AG09309 (cell line): ENCODE results near the gene ZSWIM6.

Source experiments
- DNase-seq: peaks from one replicate; pipeline ENCODE4 v3.0.0-alpha.2; 2010; ENCODE audit warnings: low read depth
- H3K4me3 ChIP-seq: 2 replicates; pipeline ENCODE4 v1.5.1; 2011; ENCODE audit warnings: mild to moderate bottlenecking, low read depth, low read length, moderate library complexity; ENCODE audit not compliant: control insufficient read depth
- CTCF ChIP-seq: IDR thresholded peaks from 2 replicates; pipeline ENCODE4 v1.5.1; 2011; ENCODE audit warnings: mild to moderate bottlenecking, low read depth, low read length, inconsistent platforms; ENCODE audit not compliant: insufficient read depth, control insufficient read depth; ENCODE audit errors: missing control alignments

ZSWIM6 gene

GRCh38 chr5:61389609-61390008 lies 57.6 kb downstream of the ZSWIM6 start:
- no peak for TF ChIP-seq CTCF
- H3K4me3 ChIP-seq, result no peak overlapping the region

GRCh38 chr5:61394078-61394704 lies 62.1 kb downstream of the ZSWIM6 start:
- no peak for DNase-seq
- no peak overlapping the region for H3K4me3 ChIP-seq
- no peak for TF ChIP-seq CTCF

More at GRCh38 chr5:61389609-61390008, 57.6 kb downstream of the ZSWIM6 start:
- no peak for DNase-seq

GRCh38 chr5:61394793-61395192 lies 62.7 kb downstream of the ZSWIM6 start:
- DNase-seq, result no peak
- TF ChIP-seq CTCF, result no peak
- no peak overlapping the region for H3K4me3 ChIP-seq

GRCh38 chr5:61397238-61397637 lies 65.2 kb downstream of the ZSWIM6 start:
- TF ChIP-seq CTCF, result no peak
- no peak overlapping the region for H3K4me3 ChIP-seq
- no peak for DNase-seq

GRCh38 chr5:61397937-61398336 lies 65.9 kb downstream of the ZSWIM6 start:
- no peak overlapping the region for H3K4me3 ChIP-seq
- no peak for TF ChIP-seq CTCF
- no peak for DNase-seq

GRCh38 chr5:61398440-61398839 lies 66.4 kb downstream of the ZSWIM6 start:
- H3K4me3 ChIP-seq, result no peak overlapping the region
- TF ChIP-seq CTCF, result no peak
- no peak for DNase-seq
